T-helper 2 cell treated with Interferon-gamma antibody and Interleukin-4, amounts not matched to agents 100 ng/mL and 5 ng/mL, for 36 hours (primary cell): ENCODE results near the gene NAPB. TPM values are rescaled to one million over a fixed set of nuclear protein-coding genes. Genes with fewer than 3 reads are reported as not detected.
"Not testable (repeated sequence)": the region's sequence is repeated elsewhere in the genome, so short reads cannot be mapped to it uniquely, and the experiment has no call there.

Experiments used
- intact Hi-C: fragments of 100-400 bp; cut with micrococcal nuclease; formaldehyde crosslinking; loops from one replicate; pipeline ENCODE4 v1.15.1; 2023
- total RNA-seq: library from RNA; stranded (reverse); gene quantifications from 2 replicates; pipeline ENCODE4 v1.2.3, GENCODE V29; 2022

The NAPB gene
- 11.9 and 12.2 TPM in 2 replicates for total RNA-seq

- intact Hi-C loops: loop anchor here (1.0 kb wide), 4 partner anchors 22 to 71 kb away; partner anchors contain the start of genes GZF1 and NXT1
Observed at GRCh38 chr20:23420943-23421931, at the start of gene NAPB. TSS of gene NAPB (minus strand) at chr20:23421488. CDS start at chr20:23421402, 86 bp downstream.

- intact Hi-C loops: not testable (repeated sequence)
Observed at GRCh38 chr20:23466961-23467360, 45.7 kb upstream of the NAPB start.

DNA sequence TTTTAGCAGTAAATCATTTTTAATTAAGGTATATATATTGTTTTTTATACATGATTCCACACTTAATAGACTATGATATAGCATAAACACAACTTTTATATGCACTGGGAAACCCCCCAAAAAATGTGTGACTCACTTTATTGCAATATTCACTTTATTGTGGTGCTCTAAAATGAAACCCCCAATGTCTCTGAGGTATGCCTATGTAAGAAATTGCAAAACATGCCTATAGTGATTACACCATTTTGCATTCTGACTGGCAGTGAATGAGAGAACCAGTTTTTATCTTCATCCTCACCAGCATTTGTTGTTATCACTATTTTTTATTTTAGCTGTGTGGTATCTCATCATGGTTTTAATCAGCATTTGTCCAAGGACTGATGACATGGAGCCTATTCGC, 39.9 kb upstream of the NAPB start:
- intact Hi-C loops: no loop called here

- intact Hi-C loops: no loop called here
Observed at GRCh38 chr20:23459461-23460150, 38.3 kb upstream of the NAPB start.

GRCh38 chr20:23456873-23457272, 35.6 kb upstream of the NAPB start:
- intact Hi-C loops: no loop called here

GRCh38 chr20:23456409-23456808, 35.1 kb upstream of the NAPB start:
- intact Hi-C loops: no loop called here

DNA sequence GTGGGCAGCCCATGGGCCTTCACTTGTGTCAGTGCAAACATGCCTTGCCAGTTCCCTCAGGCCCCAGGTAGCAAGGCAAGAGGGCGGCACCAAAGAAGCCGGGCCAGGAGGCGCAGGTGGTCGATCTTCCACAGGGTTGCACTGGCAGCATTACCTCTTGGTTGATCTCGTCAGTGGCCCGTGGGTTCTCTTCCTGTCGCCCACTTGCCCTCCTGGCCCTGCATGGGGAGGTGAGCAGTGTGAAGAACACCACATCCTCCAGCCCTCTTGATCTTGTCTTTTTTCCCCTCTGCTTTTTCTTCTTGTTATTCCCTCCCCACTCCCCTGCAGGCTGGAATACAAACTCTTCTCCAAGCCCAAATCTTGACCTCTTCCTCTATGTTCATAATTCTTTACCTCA, 34.4 kb upstream of the NAPB start:
- intact Hi-C loops: no loop called here

GRCh38 chr20:23454816-23455215, 33.5 kb upstream of the NAPB start:
- intact Hi-C loops: no loop called here

DNA sequence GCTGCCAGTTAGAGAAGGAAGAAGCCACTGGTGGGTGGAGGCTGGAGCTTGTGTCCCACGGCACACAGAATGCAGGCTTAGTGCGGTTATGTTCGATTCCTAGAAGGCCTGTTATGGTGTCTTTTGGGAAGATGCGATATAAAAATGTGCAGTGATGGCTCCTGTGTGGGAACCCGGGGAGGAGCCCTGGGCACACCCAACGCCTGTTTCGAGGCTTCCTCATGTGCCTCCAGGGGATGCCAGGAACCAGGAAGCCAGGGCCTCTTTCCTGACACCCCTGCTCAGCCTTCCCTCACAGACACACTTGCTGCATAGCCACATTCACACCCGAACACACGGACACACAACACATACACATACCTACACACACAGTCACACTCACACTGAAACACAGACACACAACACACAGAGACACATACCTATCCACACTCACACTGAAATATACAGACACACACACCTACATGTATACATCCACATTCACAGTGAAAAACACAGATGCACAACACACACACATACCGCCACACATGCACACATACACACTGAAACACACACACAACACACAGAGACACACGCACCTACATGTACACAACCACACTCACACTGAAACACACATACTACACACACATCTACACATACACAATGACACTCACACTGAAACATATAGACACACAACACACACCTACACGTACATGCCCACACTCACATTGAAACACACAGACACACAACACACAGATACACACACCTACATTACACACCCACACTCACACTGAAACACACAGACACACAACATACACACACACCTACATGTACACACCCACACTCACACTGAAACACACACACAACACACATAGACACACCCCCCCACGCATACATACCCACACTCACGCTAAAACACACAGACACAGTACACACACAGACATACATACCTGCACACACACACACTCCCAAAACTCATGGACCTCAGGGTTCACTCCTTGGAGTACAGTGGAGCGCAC, 32.6 kb upstream of the NAPB start:
- intact Hi-C loops: no loop called here

GRCh38 chr20:23452776-23453175, 31.5 kb upstream of the NAPB start, which contains the start of gene CST11:
TSS of gene CST11 (minus strand) at chr20:23452876. CDS start at chr20:23452811, 65 bp downstream.
- intact Hi-C loops: no loop called here

DNA sequence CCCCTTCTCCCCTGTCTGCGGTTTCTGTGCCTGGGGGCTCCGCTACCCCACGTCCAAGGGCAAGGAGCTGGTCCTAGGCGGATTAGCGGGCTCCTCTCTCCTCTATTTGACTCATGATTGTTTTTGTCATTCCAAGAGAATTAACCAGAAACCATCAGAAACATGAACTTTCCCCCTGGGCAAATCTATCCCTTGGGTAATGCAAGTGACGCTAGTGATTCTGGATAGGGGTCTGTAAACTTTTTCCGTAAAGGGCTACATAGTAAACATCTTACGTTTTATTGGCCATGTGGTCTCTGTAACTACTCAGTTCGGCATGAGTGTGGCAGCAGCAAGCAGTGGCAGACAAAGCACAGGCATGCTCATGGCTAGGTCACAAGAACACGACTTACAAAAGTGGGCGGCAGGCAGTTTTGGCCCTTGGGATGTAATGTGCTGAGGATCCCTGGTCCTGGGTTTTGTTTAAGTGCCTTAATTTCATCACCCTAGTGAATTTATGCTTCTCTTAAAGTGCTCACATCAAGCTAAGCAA, 30.7 kb upstream of the NAPB start:
- intact Hi-C loops: no loop called here

GRCh38 chr20:23450877-23451276, 29.6 kb upstream of the NAPB start:
- intact Hi-C loops: no loop called here

DNA sequence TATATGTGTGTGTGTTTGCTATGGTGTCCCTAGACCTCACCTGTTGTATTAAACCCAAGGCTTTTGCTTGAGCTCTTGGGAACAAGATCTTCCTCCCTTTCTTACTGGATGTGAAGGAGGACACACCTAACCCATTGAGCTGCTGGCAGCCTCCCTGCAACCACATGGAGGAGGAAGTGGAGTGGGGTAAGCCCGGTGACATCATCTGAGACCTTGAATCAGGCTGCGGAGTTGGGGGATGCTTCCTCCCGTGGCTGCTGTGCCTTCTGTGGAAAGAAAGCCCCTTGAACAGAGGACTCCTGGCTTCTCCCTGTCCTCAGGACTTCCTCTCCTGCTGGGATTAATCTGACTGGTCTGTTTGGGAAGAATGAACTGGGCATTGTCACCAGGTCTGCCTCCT, 28.1 kb upstream of the NAPB start:
- intact Hi-C loops: no loop called here

- intact Hi-C loops: no loop called here
Observed at GRCh38 chr20:23448167-23448566, 26.9 kb upstream of the NAPB start.

- intact Hi-C loops: no loop called here
Observed at GRCh38 chr20:23446505-23446904, 25.2 kb upstream of the NAPB start.

GRCh38 chr20:23445596-23446217, 24.4 kb upstream of the NAPB start:
- intact Hi-C loops: no loop called here

- intact Hi-C loops: no loop called here
Observed at GRCh38 chr20:23444859-23445258, 23.6 kb upstream of the NAPB start.

GRCh38 chr20:23442436-23442835, 21.1 kb upstream of the NAPB start:
- intact Hi-C loops: no loop called here

DNA sequence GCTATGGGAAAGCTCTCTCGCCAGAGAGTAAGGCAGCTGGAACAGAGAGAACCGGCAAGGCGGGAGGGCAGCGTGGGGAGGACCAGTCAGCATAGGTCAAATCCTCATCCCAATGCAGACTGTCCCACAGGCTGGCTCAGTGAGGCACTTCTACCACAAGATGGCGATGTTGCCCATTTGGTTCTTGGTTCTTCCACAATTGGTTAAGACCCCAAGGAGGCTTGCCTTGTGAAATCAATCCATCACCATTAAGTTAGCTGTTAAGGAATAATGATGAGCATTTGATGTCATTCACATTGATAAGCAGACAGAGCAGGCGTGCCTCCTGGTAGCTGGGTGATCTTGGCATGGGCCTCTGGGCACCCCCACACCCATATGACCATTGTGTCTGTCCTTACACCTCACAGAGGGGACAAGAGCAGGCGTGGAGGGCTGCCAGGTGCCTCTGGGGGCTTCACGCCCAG, 20.6 kb upstream of the NAPB start:
- intact Hi-C loops: loop anchor here (1.0 kb wide), 1 partner anchor 164 kb away; no protein-coding TSS in a partner anchor

- intact Hi-C loops: no loop called here
Observed at GRCh38 chr20:23440004-23440403, 18.7 kb upstream of the NAPB start.
